GM23338 (cell line): ENCODE measurements around the gene ZNF784. TPM values are rescaled to one million over a fixed set of nuclear protein-coding genes. Genes with fewer than 3 reads are reported as not detected.

Source experiments
- polyA plus RNA-seq: library from polyadenylated mRNA; unstranded; fragments of >200 nt; fragmentation: Nextera tagmentation; extraction: Ambion mirVana; gene quantifications from 2 replicates; pipeline ENCODE4 v1.2.1, GENCODE V29; 2016
- total RNA-seq: library from RNA; depleted of rRNA; stranded (reverse); fragments of >200 nt; shearing (Covaris generic); gene quantifications from 2 replicates; pipeline ENCODE4 v1.2.3, GENCODE V29; 2014; rRNA removed

The ZNF784 gene
- total and polyA plus RNA-seq, 2 experiments from 2014 or later = 1.5 to 6.7 TPM

Other genes with a start within 250 kb of the ZNF784 start
- gene TMEM190, start 247.7 kb downstream of the ZNF784 start, total RNA-seq = not detected in 2 replicates
- 4.2 and 4.8 TPM in 2 replicates for gene TMEM190, start 247.7 kb downstream of the ZNF784 start, polyA plus RNA-seq
- gene TMEM238, start 240.3 kb downstream of the ZNF784 start, total RNA-seq = 4.1 and 7.5 TPM in 2 replicates
- gene TMEM238, start 240.3 kb downstream of the ZNF784 start, polyA plus RNA-seq = 0.55 and 0.59 TPM in 2 replicates
- gene RPL28, start 238.6 kb downstream of the ZNF784 start, total RNA-seq = 463 and 737 TPM in 2 replicates
- gene RPL28, start 238.6 kb downstream of the ZNF784 start, polyA plus RNA-seq = 1,528 and 1,802 TPM in 2 replicates
- gene UBE2S, start 216.8 kb downstream of the ZNF784 start, total RNA-seq = 363 and 469 TPM in 2 replicates
- 523 and 533 TPM in 2 replicates for gene UBE2S, start 216.8 kb downstream of the ZNF784 start, polyA plus RNA-seq
- gene SHISA7, start 181.3 kb downstream of the ZNF784 start, total RNA-seq = 1.4 and 1.6 TPM in 2 replicates
- 0.32 and 0.37 TPM in 2 replicates for gene SHISA7, start 181.3 kb downstream of the ZNF784 start, polyA plus RNA-seq
- 82.1 and 85.2 TPM in 2 replicates for gene ISOC2, start 162.9 kb downstream of the ZNF784 start, total RNA-seq
- gene ISOC2, start 162.9 kb downstream of the ZNF784 start, polyA plus RNA-seq = 62.6 and 76.5 TPM in 2 replicates
- gene C19orf85, start 159.8 kb downstream of the ZNF784 start, total RNA-seq = 0.85 and 1.7 TPM in 2 replicates
- 2.1 and 3.4 TPM in 2 replicates for gene C19orf85, start 159.8 kb downstream of the ZNF784 start, polyA plus RNA-seq
- 10.7 and 12.7 TPM in 2 replicates for gene ZNF628, start 147.9 kb downstream of the ZNF784 start, total RNA-seq
- gene ZNF628, start 147.9 kb downstream of the ZNF784 start, polyA plus RNA-seq = 3.9 and 4.9 TPM in 2 replicates
- 25.4 and 27.8 TPM in 2 replicates for gene NAT14, start 139.4 kb downstream of the ZNF784 start, total RNA-seq
- gene NAT14, start 139.4 kb downstream of the ZNF784 start, polyA plus RNA-seq = 39.6 and 45.5 TPM in 2 replicates
- 0.69 and 1.2 TPM in 2 replicates for gene SSC5D, start 136.1 kb downstream of the ZNF784 start, total RNA-seq
- gene SSC5D, start 136.1 kb downstream of the ZNF784 start, polyA plus RNA-seq = 0.14 and 0.23 TPM in 2 replicates
- gene SBK2, start 87.4 kb downstream of the ZNF784 start, total RNA-seq = 2.0 and 3.5 TPM in 2 replicates
- 0.82 and 1.1 TPM in 2 replicates for gene SBK2, start 87.4 kb downstream of the ZNF784 start, polyA plus RNA-seq
- 0.23 and 0.94 TPM in 2 replicates for gene SBK3, start 79.0 kb downstream of the ZNF784 start, total RNA-seq
- gene SBK3, start 79.0 kb downstream of the ZNF784 start, polyA plus RNA-seq = 0.27 and 0.80 TPM in 2 replicates
- gene ZNF579, start 43.7 kb downstream of the ZNF784 start, total RNA-seq = 8.4 and 12.2 TPM in 2 replicates
- gene ZNF579, start 43.7 kb downstream of the ZNF784 start, polyA plus RNA-seq = 7.3 and 8.6 TPM in 2 replicates
- gene FIZ1, start 25.0 kb downstream of the ZNF784 start, total RNA-seq = 10.1 and 12.6 TPM in 2 replicates
- gene FIZ1, start 25.0 kb downstream of the ZNF784 start, polyA plus RNA-seq = 5.3 and 5.4 TPM in 2 replicates
- gene ZNF524, start 24.3 kb downstream of the ZNF784 start, total RNA-seq = 8.3 and 16.5 TPM in 2 replicates
- 5.7 and 6.0 TPM in 2 replicates for gene ZNF524, start 24.3 kb downstream of the ZNF784 start, polyA plus RNA-seq
- gene ZNF865, start 18.9 kb downstream of the ZNF784 start, total RNA-seq = 10.3 and 12.1 TPM in 2 replicates
- 2.2 and 2.4 TPM in 2 replicates for gene ZNF865, start 18.9 kb downstream of the ZNF784 start, polyA plus RNA-seq
- gene ZNF580, start 16.4 kb upstream of the ZNF784 start, total RNA-seq = 10.9 and 18.7 TPM in 2 replicates
- 23.6 and 23.9 TPM in 2 replicates for gene ZNF580, start 16.4 kb upstream of the ZNF784 start, polyA plus RNA-seq
- gene ZNF581, start 19.1 kb upstream of the ZNF784 start, total RNA-seq = 67.2 and 87.6 TPM in 2 replicates
- gene ZNF581, start 19.1 kb upstream of the ZNF784 start, polyA plus RNA-seq = 48.5 and 50.7 TPM in 2 replicates
- gene CCDC106, start 23.6 kb upstream of the ZNF784 start, total RNA-seq = 8.2 and 12.0 TPM in 2 replicates
- gene CCDC106, start 23.6 kb upstream of the ZNF784 start, polyA plus RNA-seq = 17.6 and 19.9 TPM in 2 replicates
- gene U2AF2, start 30.5 kb upstream of the ZNF784 start, total RNA-seq = 233 and 234 TPM in 2 replicates
- 73.1 and 75.2 TPM in 2 replicates for gene U2AF2, start 30.5 kb upstream of the ZNF784 start, polyA plus RNA-seq
- gene EPN1, start 50.7 kb upstream of the ZNF784 start, total RNA-seq = 208 and 223 TPM in 2 replicates
- gene EPN1, start 50.7 kb upstream of the ZNF784 start, polyA plus RNA-seq = 47.1 and 48.9 TPM in 2 replicates
- gene NLRP9, start 113.8 kb upstream of the ZNF784 start, total RNA-seq = not detected in 2 replicates
- gene NLRP9, start 113.8 kb upstream of the ZNF784 start, polyA plus RNA-seq = not detected in 2 replicates
- gene RFPL4A, start 134.5 kb upstream of the ZNF784 start, total RNA-seq = not detected in 2 replicates
- gene RFPL4A, start 134.5 kb upstream of the ZNF784 start, polyA plus RNA-seq = not detected in 2 replicates
- gene RFPL4AL1, start 144.6 kb upstream of the ZNF784 start, total RNA-seq = not detected in 2 replicates
- not detected in 2 replicates for gene RFPL4AL1, start 144.6 kb upstream of the ZNF784 start, polyA plus RNA-seq
- not detected in 2 replicates for gene NLRP11, start 207.4 kb upstream of the ZNF784 start, total RNA-seq
- gene NLRP11, start 207.4 kb upstream of the ZNF784 start, polyA plus RNA-seq = not detected in 2 replicates
- 0.19 TPM in 1 of 2 replicates, not detected in the other for gene NLRP4, start 212.0 kb upstream of the ZNF784 start, total RNA-seq
- not detected in 2 replicates for gene NLRP4, start 212.0 kb upstream of the ZNF784 start, polyA plus RNA-seq